Neutrophil (primary cell): ENCODE results near the gene NEURL4.
"Not testable (repeated sequence)": the region's sequence is repeated elsewhere in the genome, so short reads cannot be mapped to it uniquely, and the experiment has no call there.

Experiments used
- H3K27ac ChIP-seq: fragments of 200-600 bp; sonication (generic); 2 replicates; pipeline ENCODE4 v1.5.1; 2016; ENCODE audit warnings: mild to moderate bottlenecking, moderate library complexity
- H3K27me3 ChIP-seq: fragments of 200-600 bp; sonication (generic); 2 replicates; pipeline ENCODE4 v1.6.0; 2016; ENCODE audit warnings: mild to moderate bottlenecking
- H3K36me3 ChIP-seq: fragments of 200-600 bp; sonication (generic); 2 replicates; pipeline ENCODE4 v1.5.1; 2017
- H3K4me1 ChIP-seq, 2 experiments: fragments of 200-600 bp in 1 of 2; sonication (generic) in 1 of 2; 1 replicate in 1 of 2; 2 replicates in 1 of 2; pipeline versions ENCODE4 v1.5.1 to v1.6.1; 2013 to 2016; ENCODE audit warnings: low read depth in 1 of 2, low read length in 1 of 2, mild to moderate bottlenecking in 1 of 2, moderate library complexity in 1 of 2; ENCODE audit not compliant: control insufficient read depth in 1 of 2, insufficient read depth in 1 of 2
- H3K4me3 ChIP-seq, 2 experiments: fragments of 200-600 bp in 1 of 2; sonication (generic) in 1 of 2; 1 replicate in 1 of 2; 2 replicates in 1 of 2; pipeline ENCODE4 v1.5.1; 2013 to 2016; ENCODE audit warnings: low read depth in 1 of 2, low read length in 1 of 2, mild to moderate bottlenecking in 1 of 2, moderate library complexity in 1 of 2
- H3K9me3 ChIP-seq: fragments of 200-600 bp; sonication (generic); 2 replicates; pipeline ENCODE4 v1.5.1; 2016
- CTCF ChIP-seq: fragments of 200-600 bp; sonication (generic); IDR thresholded peaks from 2 replicates; pipeline ENCODE4 v1.5.1; 2016; ENCODE audit warnings: antibody characterized with exemption

NEURL4 gene

DNA sequence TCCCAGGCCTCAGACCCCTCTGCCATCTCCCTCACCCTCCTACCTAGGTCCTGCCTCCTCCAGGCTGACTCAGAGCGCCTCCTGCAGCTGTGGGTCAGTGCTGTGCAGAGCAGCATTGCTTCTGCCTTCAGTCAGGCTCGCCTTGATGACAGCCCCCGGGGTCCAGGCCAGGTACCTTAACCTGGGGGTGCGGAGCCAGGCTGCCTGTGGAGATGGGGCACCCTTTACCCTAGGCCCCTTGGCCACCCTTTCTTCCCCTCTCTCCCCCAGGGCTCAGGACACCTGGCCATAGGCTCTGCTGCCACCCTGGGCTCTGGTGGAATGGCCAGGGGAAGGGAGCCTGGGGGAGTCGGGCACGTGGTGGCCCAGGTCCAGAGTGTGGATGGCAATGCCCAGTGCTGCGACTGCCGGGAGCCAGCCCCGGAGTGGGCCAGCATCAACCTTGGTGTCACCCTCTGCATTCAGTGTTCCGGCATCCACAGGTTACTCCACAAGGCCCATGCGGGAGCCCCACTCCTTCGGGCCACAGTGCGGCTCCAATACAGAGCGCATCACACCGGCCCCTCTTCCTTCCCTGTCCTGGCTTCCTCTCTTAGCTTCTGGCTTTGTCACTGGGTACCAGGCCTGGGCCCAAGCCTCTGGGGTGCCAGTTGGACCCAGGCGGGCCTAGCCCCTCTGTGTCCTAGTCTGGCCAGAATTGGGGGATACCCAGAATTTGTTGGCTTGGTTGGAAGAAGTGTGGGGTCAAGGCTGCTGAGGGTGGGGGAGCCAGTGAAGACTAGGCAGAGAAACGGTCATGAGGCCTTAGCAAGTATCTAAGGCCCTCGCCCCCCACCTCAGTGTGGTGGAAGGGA, 17.9 kb upstream of the NEURL4 start:
- H3K9me3 ChIP-seq, result peaks cover 5% of the 10 kb centered on the region
- peaks cover 98% of the 10 kb centered on the region for H3K36me3 ChIP-seq
- TF ChIP-seq CTCF, result no peak
- no peak overlapping the region for H3K27ac ChIP-seq
- no peaks in the 10 kb centered on the region for H3K27me3 ChIP-seq
- peaks cover 14 to 18% of the 10 kb centered on the region in 2 experiments for H3K4me1 ChIP-seq
- no peak overlapping the region for H3K4me3 ChIP-seq

- peaks cover 100% of the 10 kb centered on the region for H3K36me3 ChIP-seq
- peak overlapping the region; percentile 25 for H3K27ac ChIP-seq
- no peaks in the 10 kb centered on the region for H3K27me3 ChIP-seq
- H3K4me3 ChIP-seq, result no peak overlapping the region
- peaks cover 5% of the 10 kb centered on the region for H3K9me3 ChIP-seq
- no peak for TF ChIP-seq CTCF
- H3K4me1 ChIP-seq, result peaks cover 12 to 14% of the 10 kb centered on the region in 2 experiments
These were observed 14.1 kb upstream of the NEURL4 start for GRCh38 chr17:7343250-7343649.

GRCh38 chr17:7341842-7342241, 12.7 kb upstream of the NEURL4 start:
- Histone ChIP-seq H3K27ac (no peak overlapping the region), H3K4me3 (no peak overlapping the region), H3K4me1 (peaks cover 27 to 28% of the 10 kb centered on the region in 2 experiments)

DNA sequence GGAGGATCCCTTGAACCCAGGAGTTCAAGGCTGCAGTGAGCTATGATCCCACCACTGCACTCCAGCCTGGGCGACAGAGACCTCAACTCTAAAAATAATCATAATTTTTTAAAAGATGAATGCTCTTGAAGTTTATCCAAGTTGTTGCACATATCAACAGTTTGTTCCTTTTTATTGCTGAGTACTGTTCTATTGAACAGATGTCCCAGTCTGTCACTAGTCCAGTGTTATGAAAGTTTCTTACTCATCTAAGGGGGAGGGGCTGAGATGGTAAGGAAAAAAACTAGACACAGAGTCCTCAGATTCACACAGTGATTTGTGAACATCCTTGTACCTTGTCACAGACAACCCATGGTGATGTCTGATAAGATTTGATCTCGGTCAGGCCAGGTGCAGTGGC, 11.0 kb upstream of the NEURL4 start:
- H3K4me3 ChIP-seq, result no peak overlapping the region
- H3K9me3 ChIP-seq, result no peaks in the 10 kb centered on the region
- TF ChIP-seq CTCF, result no peak
- H3K36me3 ChIP-seq, result peaks cover 71% of the 10 kb centered on the region
- no peak overlapping the region for H3K27ac ChIP-seq
- no peaks in the 10 kb centered on the region for H3K27me3 ChIP-seq
- H3K4me1 ChIP-seq, result peaks cover 43 to 44% of the 10 kb centered on the region in 2 experiments

More at GRCh38 chr17:7341842-7342241, 12.7 kb upstream of the NEURL4 start:
- no peak for TF ChIP-seq CTCF
- Histone ChIP-seq H3K9me3 (peaks cover 5% of the 10 kb centered on the region), H3K36me3 (peaks cover 88% of the 10 kb centered on the region), H3K27me3 (no peaks in the 10 kb centered on the region)

DNA sequence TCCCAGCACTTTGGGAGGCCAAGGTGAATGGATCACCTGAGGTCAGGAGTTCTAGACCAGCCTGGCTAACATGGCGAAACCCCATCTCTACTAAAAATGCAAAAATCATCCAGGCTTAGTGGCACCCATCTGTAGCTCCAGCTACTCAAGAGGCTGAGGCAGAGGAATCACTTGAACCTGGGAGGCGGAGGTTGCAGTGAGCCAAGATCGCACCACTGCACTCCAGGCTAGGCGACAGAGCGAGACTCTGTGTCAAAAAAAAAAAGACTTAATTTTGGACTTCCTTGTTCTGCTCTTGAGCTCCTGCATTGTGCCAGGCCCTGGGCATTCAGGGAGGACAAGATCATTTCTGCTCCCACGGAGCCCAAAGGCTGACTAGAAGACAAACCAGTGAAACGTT, 8.5 kb upstream of the NEURL4 start:
- Histone ChIP-seq H3K36me3 (peaks cover 46% of the 10 kb centered on the region), H3K4me1 (peaks cover 45 to 50% of the 10 kb centered on the region in 2 experiments), H3K27ac (peak overlapping the region; percentile 86), H3K4me3 (peak overlapping the region; percentile 86 to 96)
- not testable (repeated sequence) for H3K9me3 ChIP-seq, H3K27me3 ChIP-seq
